IMR-90 (cell line): ENCODE measurements around the gene SRP54. TPM values are rescaled to one million over a fixed set of nuclear protein-coding genes. Genes with fewer than 3 reads are reported as not detected.
A peak's percentile ranks its signal among the peaks of the same experiment; 100 is the strongest.

Source experiments
- ATAC-seq: fragments of 200-7000 bp; cut with Tn5 transposase; 2 replicates; pipeline ENCODE4 v1.9.1; 2020; ENCODE audit warnings: low read depth, mild to moderate bottlenecking, moderate library complexity
- BruUV-seq: library from RNA; stranded (reverse); fragments of 400-500 nt; replicated peaks from 2 replicates; lab custom pipeline; 2021; lab: Mats Ljungman, UMichigan
- CTCF ChIA-PET: fragments of 300-600 bp; formaldehyde crosslinking; extraction: SDS; loops from one replicate; lab custom pipeline; 2021; ENCODE audit warnings: antibody characterized with exemption; lab: Yijun Ruan, JAX
- POLR2A ChIA-PET: fragments of 300-600 bp; sonication (Branson Sonifier 250); formaldehyde crosslinking; loops from one replicate; lab custom pipeline; 2022; ENCODE audit warnings: antibody characterized with exemption; ENCODE audit not compliant: unreplicated experiment; lab: Charles Lee
- DNase-seq: peaks from one replicate; pipeline ENCODE4 v3.0.0; 2013
- H2AFZ ChIP-seq: replicated peaks from 2 replicates; pipeline ENCODE3; 2013; ENCODE audit warnings: low read length, mild to moderate bottlenecking; ENCODE audit not compliant: poor library complexity
- H2AK5ac ChIP-seq: 2 replicates; pipeline ENCODE4 v1.6.1; 2013; ENCODE audit warnings: low read depth, low read length, inconsistent platforms
- H2AK9ac ChIP-seq: replicated peaks from 2 replicates; pipeline ENCODE3; 2013; ENCODE audit warnings: mild to moderate bottlenecking, low read depth, low read length, moderate library complexity; ENCODE audit not compliant: poor library complexity
- H2BK120ac ChIP-seq: 2 replicates; pipeline ENCODE4 v1.6.1; 2013; ENCODE audit warnings: low read depth, low read length, inconsistent platforms
- H2BK15ac ChIP-seq: 3 replicates; pipeline ENCODE4 v1.6.1; 2013; ENCODE audit warnings: low read depth, low read length, inconsistent platforms
- H2BK20ac ChIP-seq: 2 replicates; pipeline ENCODE4 v1.6.1; 2013; ENCODE audit warnings: low read depth, mild to moderate bottlenecking, inconsistent platforms, low read length, moderate library complexity
- H2BK5ac ChIP-seq: 2 replicates; pipeline ENCODE4 v1.6.1; 2013; ENCODE audit warnings: mild to moderate bottlenecking, low read depth, low read length, inconsistent platforms; ENCODE audit not compliant: poor library complexity, severe bottlenecking
- H3K14ac ChIP-seq: replicated peaks from 2 replicates; pipeline ENCODE4 v1.6.1; 2013; ENCODE audit warnings: low read depth, low read length, inconsistent platforms
- H3K18ac ChIP-seq: 2 replicates; pipeline ENCODE4 v1.6.1; 2013; ENCODE audit warnings: low read depth, low read length, control low read depth
- H3K23ac ChIP-seq: 2 replicates; pipeline ENCODE4 v1.6.1; 2013; ENCODE audit warnings: low read depth, low read length, inconsistent platforms
- H3K27ac ChIP-seq: 2 replicates; pipeline ENCODE4 v1.5.1; 2013; ENCODE audit warnings: mild to moderate bottlenecking, control low read depth, low read length; ENCODE audit not compliant: insufficient read depth
- H3K27me3 ChIP-seq: 2 replicates; pipeline ENCODE4 v1.6.1; 2013; ENCODE audit warnings: low read length; ENCODE audit not compliant: control insufficient read depth, insufficient read depth
- H3K36me3 ChIP-seq: 2 replicates; pipeline ENCODE4 v1.6.1; 2013; ENCODE audit warnings: low read length, mixed read lengths; ENCODE audit not compliant: control insufficient read depth, insufficient read depth
- H3K4ac ChIP-seq: 2 replicates; pipeline ENCODE4 v1.6.1; 2013; ENCODE audit warnings: low read depth, low read length, inconsistent platforms
- H3K4me1 ChIP-seq: 2 replicates; pipeline ENCODE4 v1.6.1; 2013; ENCODE audit warnings: low read length, mixed read lengths; ENCODE audit not compliant: control insufficient read depth, insufficient read depth
- H3K4me2 ChIP-seq: 2 replicates; pipeline ENCODE4 v1.6.1; 2013; ENCODE audit warnings: low read depth, mild to moderate bottlenecking, control low read depth, low read length, moderate library complexity
- H3K4me3 ChIP-seq: 2 replicates; pipeline ENCODE4 v1.5.1; 2013; ENCODE audit warnings: low read depth, mild to moderate bottlenecking, control low read depth, low read length, moderate library complexity; ENCODE audit not compliant: insufficient read depth
- H3K56ac ChIP-seq: 2 replicates; pipeline ENCODE4 v1.6.1; 2013; ENCODE audit warnings: low read length, inconsistent platforms; ENCODE audit not compliant: insufficient read depth; ENCODE audit errors: extremely low read depth
- H3K79me1 ChIP-seq, 2 experiments: 2 replicates each; pipeline ENCODE4 v1.6.1; 2013; ENCODE audit warnings: low read length in 2 of 2, inconsistent platforms in 1 of 2, low read depth in 1 of 2
- H3K9ac ChIP-seq: 2 replicates; pipeline ENCODE4 v1.6.1; 2013; ENCODE audit warnings: low read depth, low read length, control low read depth
- H3K9me1 ChIP-seq: 2 replicates; pipeline ENCODE4 v1.6.1; 2013; ENCODE audit warnings: low read length, inconsistent platforms; ENCODE audit not compliant: insufficient read depth
- H3K9me3 ChIP-seq: 2 replicates; pipeline ENCODE4 v1.6.1; 2013; ENCODE audit warnings: low read length; ENCODE audit not compliant: control insufficient read depth, insufficient read depth
- H4K20me1 ChIP-seq: 2 replicates; pipeline ENCODE4 v1.6.1; 2013; ENCODE audit warnings: low read length, inconsistent platforms; ENCODE audit not compliant: insufficient read depth
- H4K5ac ChIP-seq: 2 replicates; pipeline ENCODE4 v1.6.1; 2013; ENCODE audit warnings: mild to moderate bottlenecking, low read depth, low read length, control low read depth
- H4K8ac ChIP-seq, 2 experiments: 2 replicates each; pipeline ENCODE4 v1.6.1; 2013; ENCODE audit warnings: low read depth in 2 of 2, low read length in 2 of 2, control low read depth in 1 of 2, inconsistent platforms in 1 of 2
- H4K91ac ChIP-seq: 2 replicates; pipeline ENCODE4 v1.6.1; 2013; ENCODE audit warnings: low read depth, low read length, inconsistent platforms; ENCODE audit not compliant: insufficient read depth
- BHLHE40 ChIP-seq: fragments of 150-350 bp; IDR thresholded peaks from 2 replicates; pipeline ENCODE4 v1.6.1; 2016; ENCODE audit warnings: mild to moderate bottlenecking, low read depth, low read length
- CEBPB ChIP-seq: IDR thresholded peaks from 2 replicates; pipeline ENCODE4 v1.6.1; 2012; ENCODE audit warnings: low read depth, low read length, improper control_type of control experiment
- CHD1 ChIP-seq: IDR thresholded peaks from 2 replicates; pipeline ENCODE4 v1.6.1; 2012; ENCODE audit warnings: low read depth, low read length, improper control_type of control experiment
- MAFK ChIP-seq: IDR thresholded peaks from 2 replicates; pipeline ENCODE4 v1.6.1; 2012; ENCODE audit warnings: low read depth, low read length, improper control_type of control experiment
- RCOR1 ChIP-seq: IDR thresholded peaks from 2 replicates; pipeline ENCODE4 v1.6.1; 2012; ENCODE audit warnings: mild to moderate bottlenecking, low read length, improper control_type of control experiment; ENCODE audit not compliant: insufficient replicate concordance
- RFX5 ChIP-seq: IDR thresholded peaks from 2 replicates; pipeline ENCODE4 v1.8.0; 2012; ENCODE audit warnings: low read depth, mild to moderate bottlenecking, low read length, moderate library complexity
- WGBS, 2 experiments: methylation state at CpG; one replicate each; pipeline versions ENCODE4 v1.1.5 to v1.1.7; 2013; ENCODE audit warnings: missing lambda C conversion rate in 2 of 2; ENCODE audit not compliant: insufficient read length in 1 of 2; ENCODE audit errors: extremely low coverage in 2 of 2; 5-methylcytosine and 5-hydroxymethylcytosine counted together
- dilution Hi-C: fragments of 300-500 bp; cut with HindIII; formaldehyde crosslinking; loops from one replicate; pipeline ENCODE4 v1.14.3; 2018; ENCODE audit warnings: low sequenced_read_pairs; ENCODE audit not compliant: unreplicated experiment
- in situ Hi-C: fragments of 300-500 bp; cut with MboI; formaldehyde crosslinking; loops from 3 replicates; pipeline ENCODE4 v1.14.3; 2019; ENCODE audit warnings: low sequenced_read_pairs, inconsistent platforms, mixed read lengths
- intact Hi-C: fragments of 100-400 bp; cut with micrococcal nuclease; formaldehyde crosslinking; loops from 2 replicates; pipeline ENCODE4 v1.10.0; 2022
- polyA plus RNA-seq, 3 experiments: library from polyadenylated mRNA; depleted of rRNA; stranded (reverse); fragments of >200 nt; gene quantifications; 2 replicates each; pipeline ENCODE4 v1.2.3, GENCODE V29; 2012; ENCODE audit warnings: low replicate concordance in 1 of 3
- total RNA-seq: library from RNA; depleted of rRNA; stranded (reverse); fragments of >200 nt; gene quantifications from 2 replicates; pipeline ENCODE4 v1.2.3, GENCODE V29; 2012

The SRP54 gene
- total and polyA plus RNA-seq, 2 of the 4 experiments (the other 2 are of a cell fraction) = 56.2 to 63.3 TPM

- CTCF ChIA-PET = no interaction called here
- in situ Hi-C loops (no loop called here), dilution Hi-C loops (no loop called here), intact Hi-C loops (no loop called here)
- H4K20me1 ChIP-seq = no peaks in the 10 kb centered on the region
- no peak overlapping the region for H2AK5ac ChIP-seq
- H3K27ac ChIP-seq = no peak overlapping the region
- POLR2A ChIA-PET = no interaction called here
- no peak overlapping the region for H3K9ac ChIP-seq
- peaks cover 2% of the 10 kb centered on the region; the same call in 1 of the 2 replicates for H3K4me1 ChIP-seq
- H3K56ac ChIP-seq = no peak overlapping the region
- no peak overlapping the region for H3K4me2 ChIP-seq
- H3K14ac ChIP-seq = no peak overlapping the region
- no peaks in the 10 kb centered on the region for H3K9me3 ChIP-seq
- H3K23ac ChIP-seq = no peak overlapping the region
- no peak overlapping the region for H3K4ac ChIP-seq
- no CpG with 5 or more reads among the region's 1 CpG for WGBS, 2 experiments
- H3K36me3 ChIP-seq = peaks cover 7% of the 10 kb centered on the region
- H3K18ac ChIP-seq = no peak overlapping the region
- no peaks in the 10 kb centered on the region for H3K27me3 ChIP-seq
- TF ChIP-seq RCOR1 (no peak), MAFK (no peak), RFX5 (no peak), CHD1 (no peak), CEBPB (no peak), BHLHE40 (no peak)
- H4K91ac ChIP-seq = no peak overlapping the region
- no peak overlapping the region for H2BK20ac ChIP-seq
- no peak overlapping the region for H2AFZ ChIP-seq
- H4K5ac ChIP-seq = no peak overlapping the region
- BruUV-seq = no TSS peak
- H4K8ac ChIP-seq = no peak overlapping the region
- ATAC-seq = peak; percentile 33; the same call in 1 of the 2 replicates
- no peak overlapping the region for H2BK5ac ChIP-seq
- H2BK15ac ChIP-seq = no peak overlapping the region
- peaks cover 12 to 52% of the 10 kb centered on the region in 2 experiments for H3K79me1 ChIP-seq
- H2AK9ac ChIP-seq = no peak overlapping the region
- H3K4me3 ChIP-seq = no peak overlapping the region
- H3K9me1 ChIP-seq = peaks cover 4% of the 10 kb centered on the region; the same call in 1 of the 2 replicates
- no peak overlapping the region for H2BK120ac ChIP-seq
- DNase-seq = peak; percentile 24
Observed at GRCh38 chr14:35051796-35052195, 69.0 kb downstream of the SRP54 start.
